H1 (cell line): ENCODE data around the gene PDCD5. TPM values are rescaled to one million over a fixed set of nuclear protein-coding genes. Genes with fewer than 3 reads are reported as not detected.

ENCODE experiments used
- BCL11A ChIP-seq, 2 experiments: IDR thresholded peaks; one replicate each; pipeline ENCODE4 v1.6.1; 2011; ENCODE audit warnings: low read depth in 2 of 2, low read length in 2 of 2, mild to moderate bottlenecking in 2 of 2
- CHD7 ChIP-seq: fragments of 300-600 bp; sonication (generic); IDR thresholded peaks from 2 replicates; pipeline ENCODE4 v1.7.1; 2012; ENCODE audit warnings: low read length, moderate library complexity, mild to moderate bottlenecking, inconsistent platforms; ENCODE audit not compliant: insufficient replicate concordance
- CREB1 ChIP-seq: IDR thresholded peaks from 2 replicates; pipeline ENCODE4 v1.6.1; 2012; ENCODE audit warnings: inconsistent platforms
- HDAC2 ChIP-seq, 2 experiments: fragments of 300-600 bp in 1 of 2; sonication (generic) in 1 of 2; IDR thresholded peaks; 2 replicates each; pipeline ENCODE4 v1.6.1; 2011 to 2012; ENCODE audit warnings: low read depth in 2 of 2, low read length in 2 of 2, mild to moderate bottlenecking in 2 of 2, moderate library complexity in 2 of 2, borderline replicate concordance in 1 of 2, inconsistent platforms in 1 of 2
- JUN ChIP-seq: IDR thresholded peaks from 2 replicates; pipeline ENCODE4 v1.6.1; 2011; ENCODE audit warnings: low read depth, mild to moderate bottlenecking, improper control_type of control experiment, low read length
- POLR2AphosphoS5 ChIP-seq: IDR thresholded peaks from 2 replicates; pipeline ENCODE4 v1.6.1; 2011; ENCODE audit warnings: low read depth, low read length
- TAF7 ChIP-seq: optimal IDR thresholded peaks from 2 replicates; pipeline ENCODE3; 2011; ENCODE audit warnings: low read depth, mild to moderate bottlenecking, inconsistent platforms, low read length, moderate library complexity, borderline replicate concordance
- polyA plus RNA-seq, 7 experiments: library from polyadenylated mRNA; depleted of rRNA in 3 of 7; stranded (reverse) in 5 of 7; unstranded in 2 of 7; fragments of >200 nt in 5 of 7; fragments of 200-250 nt in 2 of 7; gene quantifications; 1 replicate in 5 of 7; 2 replicates in 1 of 7; 4 replicates in 1 of 7; pipeline versions ENCODE4 v1.2.1 to v1.2.3, GENCODE V29; 2011 to 2013; ENCODE audit warnings: missing spikeins in 2 of 7, mixed read lengths in 2 of 7
- total RNA-seq: library from RNA; stranded (reverse); fragmentation: NEBNext Ultra II Directional; extraction: Animal tissue kit (Norgen Biotek cat#: 25700); gene quantifications from 2 replicates; pipeline ENCODE4 v1.2.1, GENCODE V29; 2021

PDCD5 gene
- total and polyA plus RNA-seq, 2 of the 8 experiments (the other 6 are each of a cell fraction or from before 2014, with no cell fraction given): 43.2 to 98.8 TPM

GRCh38 chr19:32543115-32543900 is 37.7 kb upstream of the PDCD5 start (continued):
- TF ChIP-seq CHD7 (no peak), POLR2AphosphoS5 (no peak), JUN (no peak), HDAC2 (IDR thresholded peaks at IDR 0.05; ENCODE audit: borderline replicate concordance in 1 of 2, low read depth in 2 of 2, low read length in 2 of 2) (no peak), TAF7 (no peak), BCL11A (IDR thresholded peaks at IDR 0.05; ENCODE audit: low read depth in 2 of 2, low read length in 2 of 2) (no peak), CREB1 (no peak)
